GM18511 (cell line): ENCODE measurements around the gene HNRNPUL1.

Experiments
- ATAC-seq: cut with Tn5 transposase; IDR thresholded peaks from one replicate; pipeline ENCODE4 v1.9.1; 2021; ENCODE audit warnings: mild to moderate bottlenecking, moderate library complexity; ENCODE audit not compliant: unreplicated experiment

HNRNPUL1 gene

DNA sequence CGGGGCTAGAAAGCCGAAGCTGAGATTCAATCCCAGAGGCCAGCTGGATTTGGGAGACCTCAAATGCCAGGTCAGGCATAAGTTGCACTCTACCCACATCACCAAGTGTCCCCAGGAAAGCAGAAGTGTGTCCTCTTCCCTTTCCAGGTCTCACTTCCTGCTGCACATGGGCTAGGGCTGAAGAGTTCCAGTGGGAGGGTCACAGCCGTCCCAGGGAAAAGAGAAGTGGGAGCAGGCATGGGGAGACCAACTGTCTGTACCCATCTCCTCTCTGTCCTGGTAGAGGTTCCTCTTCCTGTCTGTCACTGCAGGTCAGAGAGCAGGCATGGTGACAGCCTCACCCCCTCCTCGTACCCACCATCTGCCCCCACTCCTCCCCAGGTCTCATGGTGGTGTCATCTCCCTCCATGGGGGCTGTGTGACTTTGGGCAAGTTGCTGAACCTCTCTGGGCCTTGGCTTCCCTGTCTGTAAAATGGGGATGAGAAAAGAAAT is 30.4 kb upstream of the HNRNPUL1 start:
- ATAC-seq: no peak

DNA sequence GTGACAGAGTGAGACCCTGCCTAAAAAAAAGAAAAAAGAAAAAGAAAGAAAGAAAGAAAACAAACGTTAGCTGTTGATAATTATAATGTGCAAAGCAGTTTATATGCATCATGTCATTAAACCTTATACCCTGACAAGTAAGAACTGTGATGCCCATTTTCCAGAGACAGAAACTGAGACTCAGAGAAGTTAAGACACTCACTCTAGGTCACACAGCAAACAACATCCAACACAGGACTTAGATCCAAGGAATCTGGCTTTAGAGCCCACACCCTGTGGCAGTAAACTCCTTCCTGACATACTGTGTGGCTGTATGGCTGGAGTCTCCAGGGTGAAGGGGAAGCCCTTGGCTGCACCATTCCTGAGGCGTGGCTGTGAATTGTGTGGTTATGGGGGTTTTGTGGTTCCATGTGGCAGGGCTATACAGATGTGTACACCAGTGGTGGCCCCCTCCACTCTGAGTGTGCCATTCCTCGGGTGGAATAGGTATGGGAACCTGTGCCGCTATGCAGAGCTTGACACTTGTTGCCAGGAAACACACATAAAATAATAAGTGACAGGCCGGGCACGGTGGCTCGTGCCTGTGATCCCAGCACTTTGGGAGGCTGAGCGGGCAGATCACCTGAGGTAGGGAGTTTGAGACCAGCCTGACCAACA is 29.5 kb upstream of the HNRNPUL1 start:
- ATAC-seq: no peak

DNA sequence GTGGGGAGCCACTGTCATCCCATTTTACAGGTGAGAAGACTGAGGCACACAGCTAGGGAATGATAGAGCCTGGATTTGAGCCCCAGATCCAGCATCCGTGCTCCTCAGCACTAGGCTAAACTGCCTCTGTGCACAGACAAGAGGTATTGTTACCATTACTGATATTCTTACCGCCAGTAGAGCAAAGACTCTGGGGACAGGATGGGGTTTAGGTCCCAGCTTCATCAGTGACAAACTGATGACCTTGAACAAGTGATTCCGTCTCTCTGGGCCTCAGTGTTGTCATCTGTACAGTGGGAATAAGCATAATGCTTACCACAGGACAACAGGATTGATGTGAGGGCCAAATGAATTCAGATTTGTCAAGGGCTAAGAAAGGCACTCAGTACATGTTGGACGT is 28.7 kb upstream of the HNRNPUL1 start:
- ATAC-seq: no peak

DNA sequence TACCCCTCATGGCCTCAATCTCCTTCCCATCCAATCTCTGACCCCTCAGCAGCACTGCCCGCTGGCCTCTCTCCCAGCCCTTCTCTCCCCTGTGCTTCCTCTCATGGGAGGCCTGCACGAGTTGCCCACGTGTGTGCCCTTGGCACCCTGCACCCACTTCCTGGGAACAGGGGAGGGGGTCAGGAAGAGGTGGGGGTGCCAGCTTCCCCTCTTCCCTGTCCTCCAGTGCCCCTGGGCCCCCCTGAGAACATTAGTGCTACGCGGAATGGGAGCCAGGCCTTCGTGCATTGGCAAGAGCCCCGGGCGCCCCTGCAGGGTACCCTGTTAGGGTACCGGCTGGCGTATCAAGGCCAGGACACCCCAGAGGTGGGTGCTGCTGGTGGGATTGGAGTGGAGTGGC is 25.9 kb upstream of the HNRNPUL1 start:
- no peak for ATAC-seq

DNA sequence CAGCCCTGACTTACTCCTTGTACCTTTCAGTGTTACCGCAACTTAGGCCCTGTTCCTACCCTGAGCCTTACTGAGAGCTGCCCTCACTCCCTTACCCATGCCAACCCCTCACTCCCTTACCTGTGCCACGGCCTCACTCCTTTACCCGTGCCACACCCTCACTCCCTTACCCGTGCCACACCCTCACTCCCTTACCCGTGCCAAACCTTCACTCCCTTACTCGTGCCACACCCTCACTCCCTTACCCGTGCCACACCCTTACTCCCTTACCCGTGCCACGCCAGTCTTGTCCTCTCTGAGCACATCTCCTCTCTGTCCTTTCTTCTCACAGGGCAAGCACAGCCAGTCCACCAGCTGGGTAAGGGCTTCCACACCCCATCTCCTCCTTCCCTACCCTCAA is 24.8 kb upstream of the HNRNPUL1 start:
- no peak for ATAC-seq

DNA sequence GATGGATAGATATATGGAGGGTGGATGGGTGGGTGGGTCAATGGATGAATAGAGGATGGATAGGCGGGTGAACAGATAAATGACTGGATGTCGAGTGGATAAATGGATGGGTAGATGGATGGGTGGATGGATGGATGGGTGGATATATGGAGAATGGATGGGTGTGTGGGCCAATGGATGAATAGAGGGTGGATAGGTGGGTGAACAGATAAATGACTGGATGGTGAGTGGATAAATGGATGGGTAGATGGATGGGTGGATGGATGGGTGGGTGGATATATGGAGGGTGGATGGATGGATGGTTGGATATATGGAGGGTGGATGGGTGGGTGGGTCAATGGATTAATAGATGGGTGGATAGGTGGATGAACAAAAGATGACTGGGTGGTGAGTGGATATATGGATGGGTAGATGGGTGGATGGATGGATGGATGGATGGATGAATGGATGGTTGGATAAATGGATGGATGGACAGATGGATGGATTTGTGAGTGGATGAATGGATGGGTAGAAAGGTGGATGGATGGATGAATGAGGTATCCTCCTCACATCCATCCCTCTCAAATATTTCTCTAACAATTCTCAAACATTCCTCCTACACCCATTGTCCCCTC is 24.1 kb upstream of the HNRNPUL1 start:
- ATAC-seq: no peak

DNA sequence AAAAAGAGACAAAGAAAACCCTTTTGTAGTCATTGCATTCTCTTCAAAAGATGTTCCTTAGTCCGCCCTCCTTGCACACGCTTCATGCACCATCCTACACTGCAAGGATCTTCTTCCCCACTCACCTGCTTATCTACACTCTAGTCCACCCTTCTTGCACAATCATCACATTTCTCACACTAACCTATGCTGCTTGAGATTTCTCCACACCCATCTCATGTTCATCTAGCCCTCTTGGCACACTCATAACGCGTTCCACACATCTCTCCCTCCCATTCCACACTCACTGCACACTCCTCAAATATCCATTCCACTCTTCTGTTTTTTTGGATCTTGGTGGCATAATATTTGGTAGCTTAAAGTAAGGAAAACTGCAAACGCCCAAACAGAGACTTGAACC is 22.3 kb upstream of the HNRNPUL1 start:
- no peak for ATAC-seq

DNA sequence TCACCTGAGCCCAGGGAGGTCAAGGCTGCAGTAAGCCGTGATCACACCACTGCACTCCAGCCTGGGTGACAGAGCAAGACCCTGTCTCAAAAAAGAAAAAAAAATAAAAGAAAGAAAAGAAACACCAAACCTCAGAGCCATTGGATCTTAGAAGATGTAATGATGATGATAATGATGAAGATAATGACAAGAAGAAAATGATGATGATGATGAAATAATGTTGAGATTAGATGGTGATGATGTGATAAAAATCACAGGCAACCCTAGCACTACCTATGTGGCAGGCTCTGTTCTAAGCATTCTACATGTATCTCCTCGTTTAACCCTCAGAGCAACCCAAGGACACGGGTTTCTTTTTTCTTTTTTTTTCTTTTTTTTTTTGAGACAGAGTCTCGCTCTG is 20.1 kb upstream of the HNRNPUL1 start:
- ATAC-seq: no peak

DNA sequence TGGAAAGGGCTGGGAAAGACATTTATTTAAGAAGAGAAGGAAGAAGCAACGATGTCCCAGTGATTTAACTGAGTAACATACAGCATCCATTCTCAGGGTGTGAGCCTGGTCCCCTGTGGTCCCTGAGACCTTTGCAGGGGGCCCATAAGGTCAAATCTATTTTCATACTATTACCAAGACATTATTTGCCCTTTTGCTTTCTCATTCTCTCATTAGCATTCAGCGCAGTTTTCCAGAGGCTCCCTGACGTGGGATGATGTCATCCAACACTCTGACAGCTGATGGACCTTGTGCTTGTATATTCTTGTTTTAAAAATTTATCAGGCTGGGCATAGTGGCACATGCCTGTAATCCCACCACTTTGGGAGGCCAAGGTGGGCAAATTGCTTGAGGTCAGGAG is 18.3 kb upstream of the HNRNPUL1 start:
- ATAC-seq: no peak

DNA sequence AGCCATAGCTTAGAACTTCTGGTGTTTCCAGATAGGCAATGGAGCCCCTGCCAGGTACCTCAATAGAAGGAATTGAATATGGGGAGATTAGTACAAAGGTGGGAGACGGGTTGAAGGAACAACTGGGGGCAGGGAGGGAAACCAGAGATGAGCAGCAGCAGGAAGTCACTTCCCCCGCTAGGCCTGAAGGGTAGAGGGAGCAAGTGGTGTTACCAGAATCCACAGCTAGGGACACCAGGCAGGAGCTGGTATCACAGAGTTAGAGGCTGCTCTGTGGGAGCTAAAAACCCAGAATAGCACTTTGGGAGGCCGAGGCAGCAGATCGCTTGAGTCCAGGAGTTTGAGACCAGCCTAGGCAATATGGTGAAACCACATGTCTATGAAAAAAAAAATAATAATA is 15.3 kb upstream of the HNRNPUL1 start:
- no peak for ATAC-seq

DNA sequence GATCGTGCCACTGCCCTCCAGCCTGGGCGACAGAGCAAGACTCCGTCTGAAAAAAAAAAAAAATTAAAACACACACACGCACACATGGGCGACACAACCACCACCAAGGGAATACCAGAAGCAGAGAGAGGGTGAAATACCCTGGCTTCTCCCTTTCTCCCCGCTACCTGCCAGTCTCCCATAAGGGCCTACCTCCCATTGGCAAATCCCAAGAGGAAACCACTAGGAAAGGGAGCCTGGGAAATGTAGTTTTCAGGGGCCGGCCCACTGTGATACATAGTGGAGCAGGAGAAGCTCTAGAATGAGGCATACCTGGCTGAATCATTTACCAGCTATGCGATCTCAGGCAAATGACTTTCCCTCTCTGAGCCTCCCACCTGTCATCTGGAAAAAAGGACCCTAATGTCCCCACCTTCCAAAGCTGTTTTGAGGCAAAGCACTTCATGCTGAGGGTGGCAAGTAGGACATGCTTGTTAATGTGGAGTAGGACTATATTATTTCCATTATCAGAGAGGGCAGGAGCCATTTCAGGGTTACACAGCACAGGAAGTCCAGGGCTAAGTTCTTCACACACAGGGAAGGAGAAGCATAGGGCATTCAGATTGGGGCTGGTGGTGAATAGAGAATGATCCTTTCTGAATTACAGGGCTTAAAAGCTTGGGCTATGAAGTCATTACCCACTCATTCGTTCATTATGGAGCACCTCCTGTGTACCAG is 14.3 kb upstream of the HNRNPUL1 start:
- no peak for ATAC-seq

DNA sequence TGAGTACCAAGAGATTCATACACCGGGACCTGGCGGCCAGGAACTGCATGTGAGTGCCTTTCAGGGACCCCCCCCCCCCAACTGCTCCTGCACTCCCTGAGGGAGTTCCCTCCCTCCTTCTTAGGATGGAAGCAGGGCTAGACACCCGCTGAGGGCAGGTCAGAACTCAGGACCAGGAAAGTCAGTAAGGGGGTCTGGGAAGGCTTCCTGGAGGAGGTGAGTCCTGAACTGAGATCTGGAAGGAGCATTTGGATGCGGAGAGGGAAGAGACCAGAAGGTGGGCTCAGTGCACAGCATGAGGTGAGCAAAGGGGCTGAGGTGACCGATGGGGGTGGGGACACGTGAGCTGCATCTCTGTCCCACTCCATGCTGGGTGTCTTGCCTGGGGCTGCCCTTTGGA is 10.5 kb upstream of the HNRNPUL1 start:
- ATAC-seq: no peak

DNA sequence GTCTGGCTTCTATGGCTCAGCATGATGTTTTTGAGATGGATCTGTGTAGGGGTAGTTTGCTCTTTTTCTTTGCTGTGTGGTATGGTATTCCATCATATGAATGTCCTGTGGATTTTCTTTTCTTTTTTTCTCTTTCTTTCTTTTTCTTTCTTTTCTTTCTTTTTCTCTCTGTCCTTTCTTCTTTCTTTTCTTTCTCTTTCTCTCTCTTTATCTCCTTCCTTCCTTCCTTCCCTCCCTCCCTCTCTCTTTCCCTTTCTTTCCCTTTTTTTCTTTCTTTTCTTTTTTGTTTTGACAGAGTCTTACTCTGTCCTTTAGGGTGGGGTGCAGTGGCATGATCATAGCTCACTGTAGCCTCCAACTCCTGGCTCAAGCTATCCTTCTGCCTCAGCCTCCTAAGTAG is 9.0 kb upstream of the HNRNPUL1 start:
- ATAC-seq: no peak

DNA sequence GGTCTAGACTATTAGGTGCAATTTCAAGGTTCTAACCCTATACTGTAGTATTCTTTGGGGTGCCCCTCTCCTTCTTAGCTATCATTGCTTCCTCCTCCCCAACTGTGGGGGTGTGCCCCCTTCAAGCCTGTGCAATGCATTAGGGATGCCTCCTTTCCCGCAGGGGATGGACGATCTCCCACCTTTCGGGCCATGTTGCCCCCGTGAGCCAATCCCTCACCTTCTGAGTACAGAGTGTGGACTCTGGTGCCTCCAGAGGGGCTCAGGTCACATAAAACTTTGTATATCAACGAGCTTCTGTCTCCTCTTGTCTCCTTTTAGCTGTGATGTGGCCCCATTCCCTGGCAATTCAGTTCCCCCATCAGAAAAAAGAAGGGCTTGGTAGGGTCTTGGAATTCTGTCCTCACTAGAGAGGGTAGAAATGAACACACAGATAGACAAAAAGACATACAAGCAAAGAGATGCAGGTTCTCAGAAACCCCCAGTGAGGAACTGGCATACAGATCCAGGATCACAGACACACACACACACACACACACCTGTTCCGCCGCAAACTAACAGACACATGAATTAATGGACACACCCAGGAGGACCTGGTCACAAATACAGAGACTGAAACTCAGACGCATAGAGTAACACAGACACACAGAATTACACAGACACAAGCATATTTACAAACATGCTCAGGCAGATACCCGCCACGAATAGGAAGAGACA is 2.5 kb upstream of the HNRNPUL1 start:
- no peak for ATAC-seq

DNA sequence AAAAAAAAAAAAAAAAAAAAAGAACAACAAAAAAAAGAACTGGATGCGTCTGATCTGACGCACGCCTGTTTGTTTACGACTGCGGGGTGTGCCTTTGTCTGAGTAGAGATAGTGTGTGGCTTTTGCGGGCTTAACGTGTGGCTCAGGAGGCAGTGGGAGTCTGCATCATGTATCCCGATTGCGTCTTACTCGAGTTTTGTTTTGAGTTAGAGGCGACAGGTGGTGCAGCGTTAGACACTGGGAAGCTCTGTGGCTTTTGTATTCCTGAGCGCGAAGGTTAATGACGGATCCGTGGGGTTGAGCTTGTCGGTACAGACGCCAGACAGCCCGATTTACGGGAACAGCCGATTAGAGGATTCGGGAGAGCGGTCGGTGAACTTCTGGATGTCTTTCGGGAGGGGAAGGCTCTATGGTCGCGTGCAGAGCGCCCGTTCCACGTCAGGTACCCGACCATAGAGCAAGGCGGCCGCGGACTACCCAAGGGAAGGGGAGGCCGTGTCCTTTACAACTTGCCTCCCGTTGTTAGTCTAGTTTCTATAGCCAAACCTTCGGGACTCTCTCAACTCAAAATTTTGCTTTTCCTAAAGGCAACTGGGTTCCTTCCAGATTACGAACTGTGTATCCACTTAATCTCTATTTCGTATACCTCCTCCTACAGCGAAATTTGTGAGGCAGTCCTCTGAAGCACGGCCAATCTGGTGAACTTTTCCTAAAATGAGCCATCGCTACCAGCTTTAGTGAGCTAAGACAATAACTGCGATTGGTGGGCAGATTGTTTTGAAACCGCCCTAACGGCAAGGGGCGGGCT is 926 bp upstream of the HNRNPUL1 start:
- ATAC-seq: peak; percentile 11

DNA sequence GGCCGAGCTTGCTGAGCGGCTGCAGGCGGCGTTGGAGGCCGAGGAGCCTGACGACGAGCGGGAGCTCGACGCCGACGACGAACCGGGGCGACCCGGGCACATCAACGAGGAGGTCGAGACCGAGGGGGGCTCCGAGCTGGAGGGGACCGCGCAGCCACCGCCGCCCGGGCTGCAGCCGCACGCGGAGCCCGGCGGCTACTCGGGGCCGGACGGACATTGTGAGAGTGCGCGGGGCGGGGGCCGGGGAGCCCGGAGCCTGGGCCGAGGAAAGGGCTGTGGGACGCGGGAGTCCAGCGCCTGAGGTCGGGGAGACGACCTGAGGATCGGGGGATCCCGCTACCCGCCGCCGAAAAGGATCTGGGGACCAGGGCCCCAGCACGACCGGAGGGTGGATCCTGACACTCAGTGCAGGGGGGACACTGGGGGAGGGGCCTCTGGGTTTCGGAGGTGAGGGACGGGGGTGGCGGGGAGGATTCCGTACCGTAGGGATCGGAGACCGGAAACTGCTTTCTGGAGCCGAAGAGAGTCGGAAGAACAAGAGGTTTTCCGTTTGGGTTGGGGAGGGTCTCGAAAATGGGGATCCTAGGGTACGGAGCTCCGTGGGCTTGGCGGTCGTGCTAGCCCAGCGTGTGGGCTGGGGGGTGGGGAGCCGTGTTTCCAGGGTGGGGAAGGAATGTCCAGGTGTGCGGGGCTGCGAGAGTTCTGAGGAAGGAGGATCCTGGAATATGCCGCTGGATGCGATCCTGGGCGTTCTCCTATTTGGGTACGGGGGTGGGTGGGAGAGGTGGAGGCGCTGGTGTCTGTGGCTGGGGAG is 616 bp downstream of the HNRNPUL1 start:
- peak; percentile 1 for ATAC-seq

DNA sequence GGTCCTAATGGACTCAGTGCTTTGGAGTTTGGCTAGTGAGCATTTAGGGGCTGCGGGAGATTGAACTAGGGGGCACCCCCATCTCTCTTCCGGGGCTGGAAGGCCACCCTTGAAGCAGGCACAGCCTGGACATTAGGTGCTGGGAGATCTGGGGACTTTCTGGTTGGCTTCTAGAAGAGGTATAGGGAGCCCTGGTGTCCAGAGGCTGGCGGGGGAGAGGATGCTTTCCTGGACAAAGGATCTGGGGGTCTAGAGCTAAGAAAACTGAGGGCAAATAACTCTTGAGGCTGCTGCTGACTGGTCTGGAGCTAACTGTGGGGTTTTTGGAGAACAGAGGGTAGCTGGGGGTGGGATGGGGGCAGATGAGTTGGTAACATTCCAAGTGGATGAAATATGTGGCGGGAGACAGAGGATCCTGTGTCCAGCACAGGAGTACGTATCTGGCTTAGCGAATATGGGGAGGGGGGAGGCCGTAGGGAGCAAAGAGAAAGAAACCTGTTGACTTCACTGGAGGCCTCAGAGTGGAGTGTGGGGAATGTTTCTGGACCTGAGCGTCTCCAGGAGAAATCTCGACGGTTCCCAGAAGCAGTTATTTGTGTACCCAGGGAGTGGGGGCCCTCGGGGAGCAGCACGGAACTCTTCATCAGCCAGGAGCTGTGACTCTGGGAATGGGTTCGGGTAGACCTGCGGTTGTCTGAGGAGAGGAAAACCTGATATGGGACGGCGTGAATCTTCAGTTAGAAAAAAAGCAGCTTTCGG is 1.4 kb downstream of the HNRNPUL1 start:
- no peak for ATAC-seq

DNA sequence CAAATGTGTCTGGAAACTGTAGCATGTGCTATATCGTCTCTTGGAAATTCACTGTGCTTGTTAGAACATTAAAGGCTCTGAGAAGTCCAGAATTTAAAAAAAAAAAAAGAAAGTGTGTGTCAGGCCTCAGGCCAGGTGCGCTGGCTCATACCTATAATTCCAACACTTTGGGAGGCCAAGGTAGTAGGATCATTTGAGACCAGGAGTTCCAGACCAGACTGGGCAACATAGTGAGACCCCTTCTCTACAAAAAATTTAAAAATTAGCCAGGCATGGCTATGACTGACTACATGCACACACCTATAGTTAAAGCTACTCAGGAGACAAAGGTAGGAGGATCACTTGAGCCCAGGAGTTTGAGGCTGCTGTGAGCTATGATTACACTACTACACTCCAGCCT is 4.9 kb downstream of the HNRNPUL1 start:
- no peak for ATAC-seq

DNA sequence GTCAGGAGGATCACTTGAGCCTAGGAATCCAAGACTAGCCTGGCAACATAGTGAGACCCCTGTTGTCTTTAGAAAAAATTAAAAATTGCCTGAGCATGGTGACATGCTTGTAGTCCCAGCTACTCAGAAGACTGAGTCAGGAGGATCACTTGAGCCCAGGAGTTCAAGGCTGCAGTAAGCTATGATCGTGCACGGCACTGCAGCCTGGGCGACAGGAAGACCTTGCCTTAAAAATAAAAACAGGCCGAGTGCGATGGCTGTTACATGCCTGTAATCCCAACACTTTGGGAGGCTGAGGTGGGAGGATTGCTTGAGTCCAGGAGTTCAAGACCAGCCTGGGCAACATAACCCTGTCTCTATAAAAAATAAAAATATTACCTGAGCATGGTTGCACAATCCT is 5.4 kb downstream of the HNRNPUL1 start:
- ATAC-seq: no peak
